H9 (cell line): Measurements from ENCODE around the gene TRAF2. TPM values are rescaled to one million over a fixed set of nuclear protein-coding genes. Genes with fewer than 3 reads are reported as not detected.

ENCODE experiments used
- DNase-seq: peaks from one replicate; pipeline ENCODE4 v3.0.0-alpha.2; 2017
- H2AFZ ChIP-seq: one replicate; pipeline ENCODE4 v1.6.1; 2013; ENCODE audit warnings: mild to moderate bottlenecking, low read length, control low read depth, moderate library complexity
- H2AK5ac ChIP-seq: 2 replicates; pipeline ENCODE4 v1.6.1; 2013; ENCODE audit warnings: low read length, control low read depth, mixed read lengths; ENCODE audit not compliant: insufficient read length
- H2BK120ac ChIP-seq: one replicate; pipeline ENCODE4 v1.6.1; 2013; ENCODE audit warnings: low read depth, mild to moderate bottlenecking, low read length, control low read depth, inconsistent platforms; ENCODE audit not compliant: poor library complexity, severe bottlenecking
- H2BK12ac ChIP-seq: 2 replicates; pipeline ENCODE4 v1.6.1; 2013; ENCODE audit warnings: low read length, control low read depth, mixed read lengths, low read depth; ENCODE audit not compliant: insufficient read length
- H2BK15ac ChIP-seq: 2 replicates; pipeline ENCODE4 v1.6.1; 2013; ENCODE audit warnings: low read depth, low read length, control low read depth
- H2BK20ac ChIP-seq: one replicate; pipeline ENCODE4 v1.6.1; 2013; ENCODE audit warnings: low read depth, mild to moderate bottlenecking, low read length, control low read depth, inconsistent platforms; ENCODE audit not compliant: poor library complexity, severe bottlenecking
- H2BK5ac ChIP-seq: 2 replicates; pipeline ENCODE4 v1.6.1; 2013; ENCODE audit warnings: low read length, control low read depth, mixed read lengths; ENCODE audit not compliant: insufficient read length
- H3K14ac ChIP-seq: 2 replicates; pipeline ENCODE4 v1.6.1; 2013; ENCODE audit warnings: low read length, control low read depth; ENCODE audit not compliant: insufficient read depth
- H3K18ac ChIP-seq: 2 replicates; pipeline ENCODE4 v1.6.1; 2013; ENCODE audit warnings: low read depth, mild to moderate bottlenecking, mixed read lengths, low read length, control low read depth; ENCODE audit not compliant: insufficient read length
- H3K23ac ChIP-seq: 2 replicates; pipeline ENCODE4 v1.6.1; 2013; ENCODE audit warnings: low read length, control low read depth, mixed read lengths, low read depth; ENCODE audit not compliant: insufficient read length
- H3K23me2 ChIP-seq: 2 replicates; pipeline ENCODE4 v1.6.1; 2013; ENCODE audit warnings: low read depth, mild to moderate bottlenecking, mixed read lengths, low read length, control low read depth; ENCODE audit not compliant: insufficient read length, poor library complexity, severe bottlenecking
- H3K27ac ChIP-seq: 2 replicates; pipeline ENCODE4 v1.5.1; 2013; ENCODE audit warnings: low read length, control low read depth, mixed read lengths, low read depth; ENCODE audit not compliant: insufficient read length
- H3K27me3 ChIP-seq: 2 replicates; pipeline ENCODE4 v1.6.1; 2013; ENCODE audit warnings: low read length, control low read depth, inconsistent platforms; ENCODE audit not compliant: insufficient read depth
- H3K4ac ChIP-seq: 2 replicates; pipeline ENCODE4 v1.6.1; 2013; ENCODE audit warnings: low read depth, mild to moderate bottlenecking, control low read depth, inconsistent platforms, low read length, moderate library complexity
- H3K4me1 ChIP-seq: 2 replicates; pipeline ENCODE4 v1.6.1; 2013; ENCODE audit warnings: low read length, control low read depth, inconsistent platforms; ENCODE audit not compliant: insufficient read depth
- H3K4me2 ChIP-seq: 2 replicates; pipeline ENCODE4 v1.6.1; 2013; ENCODE audit warnings: low read length, control low read depth, mixed read lengths; ENCODE audit not compliant: insufficient read length, insufficient read depth
- H3K56ac ChIP-seq: 2 replicates; pipeline ENCODE4 v1.6.1; 2013; ENCODE audit warnings: low read depth, mild to moderate bottlenecking, mixed read lengths, low read length, control low read depth; ENCODE audit not compliant: insufficient read length
- H3K79me1 ChIP-seq: 2 replicates; pipeline ENCODE4 v1.6.1; 2013; ENCODE audit warnings: low read depth, mild to moderate bottlenecking, moderate library complexity, low read length, control low read depth, inconsistent platforms; ENCODE audit not compliant: insufficient read depth, poor library complexity, severe bottlenecking
- H3K79me2 ChIP-seq: 2 replicates; pipeline ENCODE4 v1.6.1; 2013; ENCODE audit warnings: low read length, control low read depth, inconsistent platforms; ENCODE audit not compliant: insufficient read depth
- H3K9ac ChIP-seq: 2 replicates; pipeline ENCODE4 v1.6.1; 2013; ENCODE audit warnings: low read length, control low read depth, mixed read lengths; ENCODE audit not compliant: insufficient read length; ENCODE audit errors: extremely low read depth
- H3K9me3 ChIP-seq: one replicate; pipeline ENCODE4 v1.6.1; 2013; ENCODE audit warnings: low read depth, low read length, inconsistent platforms; ENCODE audit not compliant: control insufficient read depth
- H3T11ph ChIP-seq: one replicate; pipeline ENCODE4 v1.6.1; 2013; ENCODE audit warnings: mild to moderate bottlenecking, low read length, control low read depth, inconsistent platforms
- H4K20me1 ChIP-seq: one replicate; pipeline ENCODE4 v1.6.1; 2013; ENCODE audit not compliant: control insufficient read depth, insufficient read length, insufficient read depth
- H4K5ac ChIP-seq: 2 replicates; pipeline ENCODE4 v1.6.1; 2013; ENCODE audit warnings: low read depth, mild to moderate bottlenecking, mixed read lengths, low read length, control low read depth; ENCODE audit not compliant: insufficient read length
- H4K8ac ChIP-seq: replicated peaks from 2 replicates; pipeline ENCODE4 v1.6.1; 2013; ENCODE audit warnings: low read length, control low read depth, mixed read lengths, low read depth; ENCODE audit not compliant: insufficient read length
- H4K91ac ChIP-seq: 2 replicates; pipeline ENCODE4 v1.6.1; 2013; ENCODE audit warnings: low read depth, mild to moderate bottlenecking, moderate library complexity, mixed read lengths, low read length, control low read depth; ENCODE audit not compliant: insufficient read length
- H3K27ac Mint-ChIP-seq, 3 experiments: 2 replicates in 2 of 3; 3 replicates in 1 of 3; pipeline ENCODE4 v1.8.0; 2020 to 2021; ENCODE audit warnings: mixed read lengths in 3 of 3, mild to moderate bottlenecking in 1 of 3, moderate library complexity in 1 of 3
- H3K27me3 Mint-ChIP-seq: 2 replicates; pipeline ENCODE4 v1.8.0; 2021; ENCODE audit warnings: low read depth, mild to moderate bottlenecking, moderate library complexity, mixed read lengths
- H3K36me3 Mint-ChIP-seq, 3 experiments: 2 replicates in 2 of 3; 3 replicates in 1 of 3; pipeline ENCODE4 v1.8.0; 2020 to 2021; ENCODE audit warnings: low read depth in 3 of 3, mixed read lengths in 3 of 3; ENCODE audit not compliant: insufficient read depth in 1 of 3
- H3K4me1 Mint-ChIP-seq, 2 experiments: 2 replicates each; pipeline ENCODE4 v1.8.0; 2020; ENCODE audit warnings: mixed read lengths in 2 of 2
- H3K4me3 Mint-ChIP-seq, 2 experiments: 2 replicates in 1 of 2; 3 replicates in 1 of 2; pipeline ENCODE4 v1.8.0; 2020 to 2021; ENCODE audit warnings: mild to moderate bottlenecking in 2 of 2, mixed read lengths in 2 of 2, moderate library complexity in 1 of 2
- H3K9me3 Mint-ChIP-seq, 2 experiments: 2 replicates in 1 of 2; 3 replicates in 1 of 2; pipeline ENCODE4 v1.8.0; 2020; ENCODE audit warnings: mild to moderate bottlenecking in 2 of 2, mixed read lengths in 2 of 2, moderate library complexity in 1 of 2
- CTCF ChIP-seq: fragments of 200-600 bp; sonication (generic); conservative IDR thresholded peaks from 3 replicates; pipeline ENCODE4 v1.8.0; 2021; ENCODE audit warnings: antibody characterized with exemption, mild to moderate bottlenecking
- WGBS: extraction: QIAGEN DNeasy Blood & Tissue Kit; methylation state at CpG from one replicate; pipeline ENCODE4 v1.1.7; 2013; ENCODE audit warnings: missing lambda C conversion rate, low lambda C conversion rate, mixed read lengths; ENCODE audit not compliant: insufficient read length; ENCODE audit errors: extremely low coverage; 5-methylcytosine and 5-hydroxymethylcytosine counted together
- total RNA-seq: library from RNA; stranded (reverse); gene quantifications from 2 replicates; pipeline ENCODE4 v1.2.1, GENCODE V29; 2021

The TRAF2 gene
- total RNA-seq, 1 experiment from 2014 or later = 48.8 TPM

DNA sequence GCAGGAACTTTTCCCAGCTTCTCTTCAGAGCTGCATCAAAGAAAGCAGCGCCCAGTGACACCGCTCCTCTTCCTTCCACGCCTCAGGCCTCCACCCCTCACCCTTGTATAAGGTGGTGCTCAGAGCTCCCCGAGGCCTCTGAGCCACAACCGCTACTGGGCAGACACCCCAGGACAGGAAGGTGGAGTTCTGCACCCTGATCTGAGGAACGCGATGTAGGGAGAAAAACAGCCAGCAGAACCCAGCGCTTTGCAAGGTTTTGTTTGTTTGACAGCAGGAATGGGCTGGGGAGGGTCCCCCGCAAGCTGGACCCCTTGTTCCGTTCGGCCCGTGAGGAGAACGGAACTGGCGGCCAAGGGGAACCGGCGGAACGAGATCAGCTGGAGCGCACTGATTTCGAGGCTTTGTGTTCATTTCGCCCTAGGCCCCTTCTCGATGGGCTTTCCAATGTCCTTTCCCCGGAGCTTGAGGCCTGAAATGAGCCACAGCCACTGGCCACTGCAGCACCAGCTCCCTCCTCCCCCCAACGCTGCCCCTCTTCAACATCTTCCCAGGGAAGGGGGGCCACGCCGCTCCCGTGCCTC lies 24.4 kb upstream of the TRAF2 start:
- Histone ChIP-seq H2AFZ (no peak overlapping the region), H2BK15ac (no peak overlapping the region), H2BK5ac (no peak overlapping the region), H3K79me1 (peaks cover 2% of the 10 kb centered on the region), H3K9me3 (no peaks in the 10 kb centered on the region), H2BK20ac (no peak overlapping the region), H3K27ac (no peak overlapping the region), H3K56ac (no peak overlapping the region), H4K8ac (no peak overlapping the region), H3K23me2 (peaks cover 4% of the 10 kb centered on the region), H2BK120ac (no peak overlapping the region), H3K4ac (no peak overlapping the region), H3K9ac (no peak overlapping the region), H3K4me1 (0 out of 2 replicates have a peak, but pooled peaks cover 3% of the 10 kb centered on the region), H3K4me2 (no peak overlapping the region), H3K27me3 (no peaks in the 10 kb centered on the region), H3K18ac (no peak overlapping the region), H4K5ac (no peak overlapping the region), H4K91ac (no peak overlapping the region), H4K20me1 (no peaks in the 10 kb centered on the region), H3K14ac (no peak overlapping the region), H3T11ph (no peak overlapping the region), H2AK5ac (no peak overlapping the region), H3K79me2 (peaks cover 2% of the 10 kb centered on the region; the same call in 1 of the 2 replicates), H2BK12ac (no peak overlapping the region), H3K23ac (no peak overlapping the region)
- Mint-ChIP-seq H3K4me1 (peaks cover 5 to 6% of the 10 kb centered on the region in 2 experiments), H3K4me3 (no peak overlapping the region), H3K27me3 (no peaks in the 10 kb centered on the region; the same call in none of the 2 replicates), H3K27ac (no peak overlapping the region), H3K9me3 (peaks cover 0 to 2% of the 10 kb centered on the region in 2 experiments; a peak in 1 of 5 replicates), H3K36me3 (peaks cover 13 to 45% (median 37%) of the 10 kb centered on the region in 3 experiments)
- DNase-seq = no peak
- no CpG with 5 or more reads among the region's 26 CpGs for WGBS
- no peak for TF ChIP-seq CTCF
